Astrocyte (in vitro differentiated cells and primary cell): ENCODE data around the gene REXO1. TPM values are rescaled to one million over a fixed set of nuclear protein-coding genes. Genes with fewer than 3 reads are reported as not detected.
A peak's percentile ranks its signal among the peaks of the same experiment; 100 is the strongest.
"Not testable (repeated sequence)": the region's sequence is repeated elsewhere in the genome, so short reads cannot be mapped to it uniquely, and the experiment has no call there.

Experiments used
- DNase-seq: peaks from one replicate; pipeline ENCODE4 v3.0.0-alpha.2; 2010; ENCODE audit warnings: low read depth
- FAIRE-seq: peaks from 2 replicates; lab custom pipeline; 2011; peaks lifted over from hg19 to GRCh38; lab: Jason Lieb, UNC
- H2AFZ ChIP-seq: 2 replicates; pipeline ENCODE4 v1.6.0; 2012; ENCODE audit warnings: low read depth, low read length, inconsistent platforms
- H3K27ac ChIP-seq: 2 replicates; pipeline ENCODE4 v1.5.1; 2011; ENCODE audit warnings: low read depth, low read length, inconsistent platforms
- H3K27me3 ChIP-seq: 2 replicates; pipeline ENCODE4 v1.6.0; 2011; ENCODE audit warnings: low read length, inconsistent platforms; ENCODE audit not compliant: insufficient read depth
- H3K36me3 ChIP-seq: 2 replicates; pipeline ENCODE4 v1.5.1; 2011; ENCODE audit warnings: low read length, inconsistent platforms; ENCODE audit not compliant: insufficient read depth
- H3K4me1 ChIP-seq: 2 replicates; pipeline ENCODE4 v1.5.1; 2011; ENCODE audit warnings: low read length, inconsistent platforms; ENCODE audit not compliant: insufficient read depth
- H3K4me2 ChIP-seq: 2 replicates; pipeline ENCODE4 v1.6.0; 2012; ENCODE audit warnings: low read length, inconsistent platforms
- H3K4me3 ChIP-seq: 2 replicates; pipeline ENCODE4 v1.5.1; 2011; ENCODE audit warnings: low read depth, mild to moderate bottlenecking, low read length, inconsistent platforms; ENCODE audit not compliant: insufficient read depth
- H3K79me2 ChIP-seq: 2 replicates; pipeline ENCODE4 v1.6.0; 2012; ENCODE audit warnings: mild to moderate bottlenecking, low read length, inconsistent platforms; ENCODE audit not compliant: insufficient read depth
- H3K9ac ChIP-seq: 2 replicates; pipeline ENCODE4 v1.6.0; 2012; ENCODE audit warnings: mild to moderate bottlenecking, low read length, inconsistent platforms
- H3K9me3 ChIP-seq: 2 replicates; pipeline ENCODE4 v1.5.1; 2012; ENCODE audit warnings: low read depth, mild to moderate bottlenecking, low read length, inconsistent platforms; ENCODE audit not compliant: insufficient read depth
- H4K20me1 ChIP-seq: 2 replicates; pipeline ENCODE4 v1.6.0; 2012; ENCODE audit warnings: low read length, inconsistent platforms; ENCODE audit not compliant: insufficient read depth
- H3K27ac Mint-ChIP-seq: one replicate; pipeline ENCODE4 v1.8.0; 2021; ENCODE audit warnings: mild to moderate bottlenecking, mixed read lengths; ENCODE audit not compliant: unreplicated experiment
- H3K27me3 Mint-ChIP-seq: one replicate; pipeline ENCODE4 v1.8.0; 2021; ENCODE audit warnings: low read depth, mixed read lengths; ENCODE audit not compliant: unreplicated experiment
- H3K36me3 Mint-ChIP-seq: one replicate; pipeline ENCODE4 v1.8.0; 2021; ENCODE audit warnings: low read depth, mixed read lengths; ENCODE audit not compliant: unreplicated experiment
- H3K4me1 Mint-ChIP-seq: one replicate; pipeline ENCODE4 v1.8.0; 2021; ENCODE audit warnings: low read depth, mixed read lengths; ENCODE audit not compliant: unreplicated experiment
- H3K4me3 Mint-ChIP-seq: one replicate; pipeline ENCODE4 v1.8.0; 2021; ENCODE audit warnings: mild to moderate bottlenecking, moderate library complexity, mixed read lengths; ENCODE audit not compliant: unreplicated experiment
- H3K9me3 Mint-ChIP-seq: one replicate; pipeline ENCODE4 v1.8.0; 2021; ENCODE audit warnings: mild to moderate bottlenecking, mixed read lengths; ENCODE audit not compliant: unreplicated experiment
- EZH2 ChIP-seq: IDR thresholded peaks from 2 replicates; pipeline ENCODE4 v1.6.1; 2012; ENCODE audit warnings: mild to moderate bottlenecking, low read length, inconsistent platforms; ENCODE audit not compliant: insufficient read depth
- total RNA-seq: library from RNA; stranded (reverse); gene quantifications from 2 replicates; pipeline ENCODE4 v1.2.1, GENCODE V29; 2021
- TF ChIP-seq, protein P1 (sequence below): IDR thresholded peaks from 2 replicates; pipeline ENCODE4 v1.5.1; 2011; ENCODE audit warnings: low read depth, mild to moderate bottlenecking, inconsistent platforms, low read length, moderate library complexity; ENCODE audit not compliant: insufficient read depth

Gene REXO1
- total RNA-seq, 1 donor from 2014 or later, result 35.5 TPM

DNA sequence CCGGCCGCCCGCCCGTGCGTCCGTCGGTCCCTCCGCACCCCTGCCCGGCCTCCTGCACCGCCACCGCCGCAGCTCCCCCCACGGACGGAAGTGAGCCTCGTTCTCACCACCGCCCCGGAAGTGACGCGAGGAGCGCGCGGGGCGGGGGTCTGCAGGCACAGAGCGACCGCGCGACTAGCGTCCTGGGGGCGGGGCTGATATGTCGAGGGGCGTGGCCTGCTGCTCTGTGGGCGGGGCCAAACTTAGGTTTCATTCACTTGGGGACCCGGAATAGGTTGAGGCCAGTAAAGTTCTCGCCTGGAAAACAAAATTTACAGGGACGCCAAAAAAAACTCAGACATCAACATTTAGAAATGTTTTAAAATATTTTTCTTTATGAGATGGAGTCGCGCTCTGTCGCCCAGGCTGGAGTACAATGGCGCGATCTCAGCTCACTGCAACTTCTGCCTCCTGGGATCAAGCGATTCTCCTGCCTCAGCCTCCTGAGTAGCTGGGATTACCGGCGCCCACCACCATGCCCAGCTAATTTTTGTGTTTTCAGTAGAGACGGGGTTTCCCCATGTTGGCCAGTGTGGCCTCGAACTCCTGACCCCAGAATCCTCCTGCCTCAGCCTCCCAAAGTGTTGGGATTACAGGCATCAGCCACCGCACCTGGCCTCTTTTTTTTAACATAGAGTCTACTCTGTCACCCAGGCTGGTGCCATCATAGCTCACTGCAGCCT is 37.3 kb upstream of the REXO1 start, which contains the start of gene ABHD17A:
TSS of gene ABHD17A (minus strand) at position 99 of the 722 bp plus-strand sequence. CDS start 3,930 bp downstream, outside the sequence.
- H3K4me3 Mint-ChIP-seq, result peak within 1 kb of the TSS; percentile 100
- H3K79me2 ChIP-seq, result peaks cover 42% of the 10 kb centered on the region
- DNase-seq, result peak; percentile 72
- H3K9ac ChIP-seq, result peak within 1 kb of the TSS; percentile 90
- not testable (repeated sequence) for H3K9me3 Mint-ChIP-seq, H3K27me3 Mint-ChIP-seq, FAIRE-seq, H3K36me3 ChIP-seq, H3K9me3 ChIP-seq, H3K36me3 Mint-ChIP-seq, H3K27me3 ChIP-seq
- H3K27ac ChIP-seq, result peak within 1 kb of the TSS; percentile 73
- peak within 1 kb of the TSS; percentile 99 for H3K4me2 ChIP-seq
- peak within 1 kb of the TSS; percentile 81 for H2AFZ ChIP-seq
- peaks cover 26% of the 10 kb centered on the region for H3K4me1 ChIP-seq
- peaks cover 39% of the 10 kb centered on the region for H4K20me1 ChIP-seq
- H3K4me1 Mint-ChIP-seq, result peaks cover 22% of the 10 kb centered on the region
- peak within 1 kb of the TSS; percentile 95 for H3K27ac Mint-ChIP-seq
- H3K4me3 ChIP-seq, result peak within 1 kb of the TSS; percentile 86

DNA sequence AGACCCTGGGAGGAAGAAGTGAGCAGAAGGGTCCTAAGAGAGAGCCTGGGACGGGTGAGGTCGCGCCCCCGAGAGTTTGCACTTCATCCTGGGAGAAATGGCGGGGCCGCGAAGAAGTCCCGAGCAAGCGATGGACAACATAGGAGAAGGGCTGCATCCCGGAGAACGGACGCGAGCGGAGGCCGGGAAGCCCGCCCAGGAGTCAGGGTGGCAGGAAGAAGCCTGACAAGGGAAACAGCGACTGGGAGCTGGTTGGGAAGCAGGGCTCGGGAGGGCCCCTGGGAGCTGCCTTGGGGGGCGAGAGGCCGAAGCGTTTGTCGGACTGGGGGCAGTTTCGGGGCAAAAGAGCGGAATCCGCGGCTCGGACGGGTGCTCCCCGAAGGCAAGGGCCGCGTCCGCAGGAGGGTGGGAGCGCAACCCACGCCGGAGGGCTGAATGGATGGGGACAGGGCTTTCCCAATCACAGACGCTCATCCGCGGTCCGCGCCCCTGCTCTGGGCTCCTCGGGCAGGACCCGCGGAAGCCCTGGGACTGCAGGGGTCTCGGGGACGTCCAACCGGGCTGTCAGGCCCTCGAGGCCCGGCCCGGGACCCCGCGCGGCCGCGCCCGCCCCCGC is 36.5 kb upstream of the REXO1 start:
- FAIRE-seq (no peak), DNase-seq (no peak)
- Histone ChIP-seq H3K4me1 (peaks cover 26% of the 10 kb centered on the region), H3K9ac (peak overlapping the region; percentile 90), H3K4me2 (peak overlapping the region; percentile 99), H3K9me3 (no peaks in the 10 kb centered on the region), H3K27me3 (no peaks in the 10 kb centered on the region), H3K4me3 (peak overlapping the region; percentile 86), H3K27ac (peak overlapping the region; percentile 73), H3K79me2 (peaks cover 48% of the 10 kb centered on the region), H2AFZ (peak overlapping the region; percentile 81), H4K20me1 (peaks cover 46% of the 10 kb centered on the region), H3K36me3 (peaks cover 4% of the 10 kb centered on the region)
- H3K36me3 Mint-ChIP-seq, result peaks cover 2% of the 10 kb centered on the region
- peak overlapping the region; percentile 95 for H3K27ac Mint-ChIP-seq
- H3K4me3 Mint-ChIP-seq, result peak overlapping the region; percentile 100
- H3K27me3 Mint-ChIP-seq, result no peaks in the 10 kb centered on the region
- no peaks in the 10 kb centered on the region for H3K9me3 Mint-ChIP-seq
- peaks cover 22% of the 10 kb centered on the region for H3K4me1 Mint-ChIP-seq
- no peak for TF ChIP-seq EZH2
- TF ChIP-seq, protein P1, sequence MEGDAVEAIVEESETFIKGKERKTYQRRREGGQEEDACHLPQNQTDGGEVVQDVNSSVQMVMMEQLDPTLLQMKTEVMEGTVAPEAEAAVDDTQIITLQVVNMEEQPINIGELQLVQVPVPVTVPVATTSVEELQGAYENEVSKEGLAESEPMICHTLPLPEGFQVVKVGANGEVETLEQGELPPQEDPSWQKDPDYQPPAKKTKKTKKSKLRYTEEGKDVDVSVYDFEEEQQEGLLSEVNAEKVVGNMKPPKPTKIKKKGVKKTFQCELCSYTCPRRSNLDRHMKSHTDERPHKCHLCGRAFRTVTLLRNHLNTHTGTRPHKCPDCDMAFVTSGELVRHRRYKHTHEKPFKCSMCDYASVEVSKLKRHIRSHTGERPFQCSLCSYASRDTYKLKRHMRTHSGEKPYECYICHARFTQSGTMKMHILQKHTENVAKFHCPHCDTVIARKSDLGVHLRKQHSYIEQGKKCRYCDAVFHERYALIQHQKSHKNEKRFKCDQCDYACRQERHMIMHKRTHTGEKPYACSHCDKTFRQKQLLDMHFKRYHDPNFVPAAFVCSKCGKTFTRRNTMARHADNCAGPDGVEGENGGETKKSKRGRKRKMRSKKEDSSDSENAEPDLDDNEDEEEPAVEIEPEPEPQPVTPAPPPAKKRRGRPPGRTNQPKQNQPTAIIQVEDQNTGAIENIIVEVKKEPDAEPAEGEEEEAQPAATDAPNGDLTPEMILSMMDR, result no peak

DNA sequence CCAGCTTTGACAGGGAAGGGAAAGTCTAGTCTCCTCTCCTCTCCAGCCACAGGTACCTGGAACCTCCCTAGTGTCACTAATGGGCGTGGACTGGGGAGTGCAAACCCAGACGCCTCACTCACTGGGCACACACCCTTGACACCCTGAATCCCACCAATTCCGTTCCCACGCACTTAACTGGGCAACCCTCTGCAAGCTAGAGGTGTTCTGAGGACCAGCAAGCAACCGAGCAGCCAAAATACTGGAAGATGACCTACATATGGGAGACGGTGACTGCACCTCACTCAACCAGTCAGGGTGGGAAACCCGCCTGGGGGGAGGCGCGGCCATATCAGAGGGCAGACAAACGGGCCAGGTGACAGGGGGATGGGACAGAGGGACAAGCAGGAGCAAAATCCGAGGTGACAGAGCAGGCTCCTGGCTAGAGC is 36.0 kb upstream of the REXO1 start:
- DNase-seq, result no peak
- Histone ChIP-seq H3K9ac (peak overlapping the region; percentile 90), H3K4me1 (peaks cover 26% of the 10 kb centered on the region), H3K9me3 (no peaks in the 10 kb centered on the region), H3K36me3 (peaks cover 4% of the 10 kb centered on the region), H2AFZ (peak overlapping the region; percentile 81), H3K27me3 (no peaks in the 10 kb centered on the region), H4K20me1 (peaks cover 46% of the 10 kb centered on the region), H3K4me3 (peak overlapping the region; percentile 86), H3K4me2 (peak overlapping the region; percentile 99), H3K79me2 (peaks cover 48% of the 10 kb centered on the region), H3K27ac (peak overlapping the region; percentile 73)
- Mint-ChIP-seq H3K27ac (peak overlapping the region; percentile 95), H3K27me3 (no peaks in the 10 kb centered on the region), H3K9me3 (no peaks in the 10 kb centered on the region), H3K4me3 (peak overlapping the region; percentile 100), H3K36me3 (peaks cover 2% of the 10 kb centered on the region), H3K4me1 (peaks cover 22% of the 10 kb centered on the region)
- no peak for FAIRE-seq
- TF ChIP-seq, protein P1, result no peak
- TF ChIP-seq EZH2, result no peak
